Neural cell (in vitro differentiated cells): ENCODE results near the gene PTPN22. TPM values are rescaled to one million over a fixed set of nuclear protein-coding genes. Genes with fewer than 3 reads are reported as not detected.

Experiments
- H2AFZ ChIP-seq: fragments of 200-600, 300-800 bp; sonication (generic), shearing (Covaris generic); 2 replicates; pipeline ENCODE4 v1.6.0; 2014; ENCODE audit warnings: low read depth, mild to moderate bottlenecking, antibody characterized with exemption, low read length, moderate library complexity
- H3F3A ChIP-seq: fragments of 200-600 bp; shearing (Covaris generic); 2 replicates; pipeline ENCODE4 v1.6.1; 2016; ENCODE audit warnings: mild to moderate bottlenecking, moderate library complexity, mixed read lengths, antibody characterized with exemption, low read length; ENCODE audit not compliant: insufficient read depth, poor library complexity, severe bottlenecking
- H3K27ac ChIP-seq: fragments of 200-600, 300-800 bp; sonication (generic), shearing (Covaris generic); 2 replicates; pipeline ENCODE4 v1.5.1; 2014; ENCODE audit warnings: mild to moderate bottlenecking, low read length, moderate library complexity
- H3K27me3 ChIP-seq: fragments of 300-800, 200-600 bp; sonication (generic), shearing (Covaris generic); 2 replicates; pipeline ENCODE4 v1.6.0; 2014; ENCODE audit warnings: mild to moderate bottlenecking, low read depth, low read length, moderate library complexity; ENCODE audit not compliant: insufficient read depth
- H3K36me3 ChIP-seq: fragments of 300-800, 200-600 bp; sonication (generic), shearing (Covaris generic); 2 replicates; pipeline ENCODE4 v1.5.1; 2014; ENCODE audit warnings: mild to moderate bottlenecking, antibody characterized with exemption, low read length, moderate library complexity; ENCODE audit not compliant: insufficient read depth
- H3K4me2 ChIP-seq: fragments of 300-800, 200-600 bp; sonication (generic), shearing (Covaris generic); 2 replicates; pipeline ENCODE4 v1.6.0; 2014; ENCODE audit warnings: mild to moderate bottlenecking, low read length
- H3K4me3 ChIP-seq: fragments of 300-800, 200-600 bp; sonication (generic), shearing (Covaris generic); 2 replicates; pipeline ENCODE4 v1.5.1; 2014; ENCODE audit warnings: mild to moderate bottlenecking, low read length, moderate library complexity
- H3K79me2 ChIP-seq: fragments of 200-600 bp; shearing (Covaris generic); replicated peaks from 2 replicates; pipeline ENCODE4 v1.6.0; 2014; ENCODE audit warnings: mild to moderate bottlenecking, low read length, moderate library complexity; ENCODE audit not compliant: insufficient read depth
- H3K9ac ChIP-seq: fragments of 300-800, 200-600 bp; sonication (generic), shearing (Covaris generic); 2 replicates; pipeline ENCODE4 v1.6.1; 2016; ENCODE audit warnings: mild to moderate bottlenecking, low read length, mixed read lengths
- H3K9me2 ChIP-seq: fragments of 200-600 bp; shearing (Covaris generic); 2 replicates; pipeline ENCODE4 v1.6.1; 2016; ENCODE audit warnings: mild to moderate bottlenecking, low read length, mixed read lengths; ENCODE audit not compliant: insufficient read depth
- H3K9me3 ChIP-seq: fragments of 200-600, 300-800 bp; sonication (generic), shearing (Covaris generic); 2 replicates; pipeline ENCODE4 v1.6.1; 2016; ENCODE audit warnings: mild to moderate bottlenecking, mixed run types, low read length, moderate library complexity, mixed read lengths
- H4K20me1 ChIP-seq: fragments of 200-600 bp; shearing (Covaris generic); 2 replicates; pipeline ENCODE4 v1.6.1; 2016; ENCODE audit warnings: mild to moderate bottlenecking, mixed run types; ENCODE audit not compliant: insufficient read depth
- EP300 ChIP-seq: fragments of 450-650 bp; conservative IDR thresholded peaks from 2 replicates; pipeline ENCODE4 v1.6.1; 2014; ENCODE audit warnings: antibody characterized with exemption, mild to moderate bottlenecking, moderate library complexity; ENCODE audit not compliant: poor library complexity, severe bottlenecking
- EZH2 ChIP-seq: fragments of 200-600, 300-800 bp; shearing (Covaris generic), sonication (generic); IDR thresholded peaks from 2 replicates; pipeline ENCODE4 v1.6.1; 2014; ENCODE audit warnings: antibody characterized with exemption, low read length, borderline replicate concordance, mild to moderate bottlenecking; ENCODE audit not compliant: insufficient read depth, poor library complexity, severe bottlenecking
- MXI1 ChIP-seq: fragments of 450-650 bp; conservative IDR thresholded peaks from 2 replicates; pipeline ENCODE4 v1.6.1; 2014; ENCODE audit warnings: antibody characterized with exemption, mild to moderate bottlenecking; ENCODE audit not compliant: poor library complexity, severe bottlenecking
- POLR2AphosphoS5 ChIP-seq: IDR thresholded peaks from 2 replicates; pipeline ENCODE4 v1.6.1; 2012
- RAD21 ChIP-seq: fragments of 450-650 bp; conservative IDR thresholded peaks from 2 replicates; pipeline ENCODE4 v1.6.1; 2014; ENCODE audit warnings: antibody characterized with exemption, mild to moderate bottlenecking, moderate library complexity
- SMC3 ChIP-seq: fragments of 450-650 bp; conservative IDR thresholded peaks from 2 replicates; pipeline ENCODE4 v1.6.1; 2014; ENCODE audit warnings: antibody characterized with exemption, mild to moderate bottlenecking, moderate library complexity; ENCODE audit not compliant: poor library complexity
- TAF1 ChIP-seq: IDR thresholded peaks from 2 replicates; pipeline ENCODE4 v1.6.1; 2012; ENCODE audit warnings: low read depth
- polyA plus RNA-seq: library from polyadenylated mRNA; depleted of rRNA; stranded (reverse); fragments of >200 nt; gene quantifications from 2 replicates; pipeline ENCODE4 v1.2.3, GENCODE V29; 2014
- TF ChIP-seq, protein P1 (sequence below): fragments of 450-650 bp; IDR thresholded peaks from 2 replicates; pipeline ENCODE4 v1.5.1; 2014; ENCODE audit warnings: antibody characterized with exemption, mild to moderate bottlenecking, moderate library complexity; ENCODE audit not compliant: poor library complexity, severe bottlenecking
- TF ChIP-seq, protein P2 (sequence below): IDR thresholded peaks from 2 replicates; pipeline ENCODE4 v1.6.1; 2012; ENCODE audit warnings: borderline replicate concordance

The PTPN22 gene
- polyA plus RNA-seq, 1 donor from 2014 or later: 0.92 TPM

DNA sequence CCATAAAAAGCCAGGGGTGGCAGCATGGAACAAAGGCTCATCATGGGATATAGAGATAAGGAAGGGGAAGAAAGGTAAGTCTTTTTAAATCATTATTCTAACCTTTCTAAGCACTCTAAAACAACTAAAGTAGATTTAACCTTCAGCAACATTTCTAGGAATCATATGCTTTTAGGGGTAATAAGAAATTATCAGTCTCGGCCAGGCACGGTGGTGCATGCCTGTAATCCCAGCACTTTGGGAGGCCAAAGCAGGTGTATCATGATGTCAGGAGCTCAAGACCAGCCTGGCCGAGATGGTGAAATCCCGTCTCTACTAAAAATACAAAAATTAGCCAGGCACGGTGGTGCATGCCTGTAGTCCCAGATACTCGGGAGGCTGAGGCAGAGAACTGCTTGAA lies 92.0 kb downstream of the PTPN22 start:
- H3K9me3 ChIP-seq: no peaks in the 10 kb centered on the region
- H3K9ac ChIP-seq: no peak overlapping the region
- H3K79me2 ChIP-seq: peaks cover 64% of the 10 kb centered on the region
- no peaks in the 10 kb centered on the region for H3K36me3 ChIP-seq
- H3K27ac ChIP-seq: no peak overlapping the region
- no peaks in the 10 kb centered on the region for H3K9me2 ChIP-seq
- H2AFZ ChIP-seq: no peak overlapping the region
- no peak for TF ChIP-seq MXI1
- TF ChIP-seq, protein P1, sequence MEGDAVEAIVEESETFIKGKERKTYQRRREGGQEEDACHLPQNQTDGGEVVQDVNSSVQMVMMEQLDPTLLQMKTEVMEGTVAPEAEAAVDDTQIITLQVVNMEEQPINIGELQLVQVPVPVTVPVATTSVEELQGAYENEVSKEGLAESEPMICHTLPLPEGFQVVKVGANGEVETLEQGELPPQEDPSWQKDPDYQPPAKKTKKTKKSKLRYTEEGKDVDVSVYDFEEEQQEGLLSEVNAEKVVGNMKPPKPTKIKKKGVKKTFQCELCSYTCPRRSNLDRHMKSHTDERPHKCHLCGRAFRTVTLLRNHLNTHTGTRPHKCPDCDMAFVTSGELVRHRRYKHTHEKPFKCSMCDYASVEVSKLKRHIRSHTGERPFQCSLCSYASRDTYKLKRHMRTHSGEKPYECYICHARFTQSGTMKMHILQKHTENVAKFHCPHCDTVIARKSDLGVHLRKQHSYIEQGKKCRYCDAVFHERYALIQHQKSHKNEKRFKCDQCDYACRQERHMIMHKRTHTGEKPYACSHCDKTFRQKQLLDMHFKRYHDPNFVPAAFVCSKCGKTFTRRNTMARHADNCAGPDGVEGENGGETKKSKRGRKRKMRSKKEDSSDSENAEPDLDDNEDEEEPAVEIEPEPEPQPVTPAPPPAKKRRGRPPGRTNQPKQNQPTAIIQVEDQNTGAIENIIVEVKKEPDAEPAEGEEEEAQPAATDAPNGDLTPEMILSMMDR: no peak
- no peak for TF ChIP-seq EZH2
- TF ChIP-seq, protein P2, sequence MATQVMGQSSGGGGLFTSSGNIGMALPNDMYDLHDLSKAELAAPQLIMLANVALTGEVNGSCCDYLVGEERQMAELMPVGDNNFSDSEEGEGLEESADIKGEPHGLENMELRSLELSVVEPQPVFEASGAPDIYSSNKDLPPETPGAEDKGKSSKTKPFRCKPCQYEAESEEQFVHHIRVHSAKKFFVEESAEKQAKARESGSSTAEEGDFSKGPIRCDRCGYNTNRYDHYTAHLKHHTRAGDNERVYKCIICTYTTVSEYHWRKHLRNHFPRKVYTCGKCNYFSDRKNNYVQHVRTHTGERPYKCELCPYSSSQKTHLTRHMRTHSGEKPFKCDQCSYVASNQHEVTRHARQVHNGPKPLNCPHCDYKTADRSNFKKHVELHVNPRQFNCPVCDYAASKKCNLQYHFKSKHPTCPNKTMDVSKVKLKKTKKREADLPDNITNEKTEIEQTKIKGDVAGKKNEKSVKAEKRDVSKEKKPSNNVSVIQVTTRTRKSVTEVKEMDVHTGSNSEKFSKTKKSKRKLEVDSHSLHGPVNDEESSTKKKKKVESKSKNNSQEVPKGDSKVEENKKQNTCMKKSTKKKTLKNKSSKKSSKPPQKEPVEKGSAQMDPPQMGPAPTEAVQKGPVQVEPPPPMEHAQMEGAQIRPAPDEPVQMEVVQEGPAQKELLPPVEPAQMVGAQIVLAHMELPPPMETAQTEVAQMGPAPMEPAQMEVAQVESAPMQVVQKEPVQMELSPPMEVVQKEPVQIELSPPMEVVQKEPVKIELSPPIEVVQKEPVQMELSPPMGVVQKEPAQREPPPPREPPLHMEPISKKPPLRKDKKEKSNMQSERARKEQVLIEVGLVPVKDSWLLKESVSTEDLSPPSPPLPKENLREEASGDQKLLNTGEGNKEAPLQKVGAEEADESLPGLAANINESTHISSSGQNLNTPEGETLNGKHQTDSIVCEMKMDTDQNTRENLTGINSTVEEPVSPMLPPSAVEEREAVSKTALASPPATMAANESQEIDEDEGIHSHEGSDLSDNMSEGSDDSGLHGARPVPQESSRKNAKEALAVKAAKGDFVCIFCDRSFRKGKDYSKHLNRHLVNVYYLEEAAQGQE: no peak
- no peak for TF ChIP-seq POLR2AphosphoS5
- no peak for TF ChIP-seq EP300
- TF ChIP-seq TAF1: no peak
- no peak for TF ChIP-seq RAD21
- no peak for TF ChIP-seq SMC3
- H3K4me3 ChIP-seq: no peak overlapping the region
- H3K4me2 ChIP-seq: no peak overlapping the region
- no peaks in the 10 kb centered on the region for H3F3A ChIP-seq
- H4K20me1 ChIP-seq: peaks cover 3% of the 10 kb centered on the region
- H3K27me3 ChIP-seq: no peaks in the 10 kb centered on the region

DNA sequence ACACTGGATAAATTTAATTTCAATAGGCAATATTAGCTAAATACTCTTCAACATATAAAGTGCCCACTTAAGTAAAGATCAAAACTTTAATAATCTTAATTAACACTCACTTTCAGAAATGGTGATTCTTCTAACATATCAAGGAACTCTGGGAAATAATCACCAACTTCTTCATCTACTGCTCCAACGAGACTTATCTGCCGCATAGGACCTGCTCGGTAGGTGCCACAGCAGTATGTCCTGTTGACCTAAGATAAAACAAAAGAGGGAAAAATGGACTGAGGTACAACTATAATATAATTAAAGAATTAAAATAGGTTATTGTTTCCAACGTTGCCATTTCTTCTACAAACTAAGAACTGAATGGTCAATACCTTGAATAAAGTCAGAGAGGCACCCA lies 94.0 kb downstream of the PTPN22 start:
- H3K9me3 ChIP-seq: no peaks in the 10 kb centered on the region
- no peak overlapping the region for H3K4me2 ChIP-seq
- H3K9me2 ChIP-seq: no peaks in the 10 kb centered on the region
- H3K36me3 ChIP-seq: no peaks in the 10 kb centered on the region
- H3K4me3 ChIP-seq: no peak overlapping the region
- no peaks in the 10 kb centered on the region for H3K27me3 ChIP-seq
- no peak overlapping the region for H3K27ac ChIP-seq
- H3K79me2 ChIP-seq: peaks cover 45% of the 10 kb centered on the region
- no peak overlapping the region for H3K9ac ChIP-seq
- no peaks in the 10 kb centered on the region for H4K20me1 ChIP-seq
- no peak for TF ChIP-seq TAF1
- TF ChIP-seq POLR2AphosphoS5: no peak
- TF ChIP-seq, protein P1: no peak
- TF ChIP-seq RAD21: no peak
- no peak for TF ChIP-seq SMC3
- no peak for TF ChIP-seq EP300
- H3F3A ChIP-seq: no peaks in the 10 kb centered on the region
- no peak overlapping the region for H2AFZ ChIP-seq
